Erythroblast (primary cell): ENCODE data around the gene HS3ST2.
"Not testable (repeated sequence)": the region's sequence is repeated elsewhere in the genome, so short reads cannot be mapped to it uniquely, and the experiment has no call there.

Experiments
- GATA1 ChIP-seq: IDR thresholded peaks from 2 replicates; pipeline ENCODE4 v1.6.1; 2011; ENCODE audit warnings: low read depth, mild to moderate bottlenecking, control low read depth, low read length, moderate library complexity
- POLR2A ChIP-seq: IDR thresholded peaks from 2 replicates; pipeline ENCODE4 v1.6.1; 2011; ENCODE audit warnings: mild to moderate bottlenecking, low read length

DNA sequence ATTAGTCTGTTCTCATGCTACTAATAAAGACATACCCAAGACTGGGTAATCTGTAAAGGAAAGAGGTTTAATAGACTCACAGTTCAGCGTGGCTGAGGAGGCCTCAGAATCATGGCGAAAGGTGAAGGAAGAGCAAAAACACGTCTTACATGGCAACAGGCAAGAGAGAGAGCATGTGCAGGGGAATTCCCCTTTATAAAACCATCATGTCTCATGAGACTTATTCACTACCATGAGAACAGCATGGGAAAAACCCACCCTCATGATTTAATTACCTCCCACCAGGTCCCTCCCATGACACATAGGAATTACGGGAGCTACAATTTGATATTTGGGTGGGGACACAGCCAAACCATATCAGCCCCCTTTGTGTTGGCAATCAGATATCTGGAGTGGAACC lies 85.6 kb downstream of the HS3ST2 start:
- TF ChIP-seq POLR2A, GATA1: not testable (repeated sequence)
